ENCODE measurements around the gene ECE1.
A peak's percentile ranks its signal among the peaks of the same experiment; 100 is the strongest.

The ECE1 gene

GRCh38 chr1:21301794-21302440 lies 11.7 kb upstream of the ECE1 start:
- Histone ChIP-seq H3K18ac (ENCODE audit: low read length) (peak overlapping the region; percentile 5), H3K23ac (ENCODE audit: low read depth, low read length, poor library complexity) (no peak overlapping the region), H3K27ac (replicated peaks; ENCODE audit: low read length) (no peak overlapping the region), H4K91ac (ENCODE audit: low read depth, low read length, poor library complexity) (no peak overlapping the region), H2BK15ac (ENCODE audit: low read length) (no peak overlapping the region), H3K27me3 (ENCODE audit: control insufficient read depth in 3 of 3, insufficient read depth in 3 of 3, low read depth in 1 of 3, low read length in 3 of 3) (no peaks in the 10 kb centered on the region), H3K4me1 (ENCODE audit: control insufficient read depth in 2 of 2, insufficient read depth in 1 of 2, low read depth in 1 of 2, low read length in 2 of 2) (peaks cover 0 to 2% of the 10 kb centered on the region in 2 donors), H3K14ac (ENCODE audit: low read length) (no peak overlapping the region), H3K9me3 (replicated peaks in 1 of 2; ENCODE audit: control insufficient read depth in 2 of 2, insufficient read depth in 1 of 2, low read depth in 1 of 2, low read length in 2 of 2) (no peaks in the 10 kb centered on the region), H2BK120ac (ENCODE audit: low read depth, low read length) (no peak overlapping the region), H3K79me1 (ENCODE audit: low read depth, low read length) (no peaks in the 10 kb centered on the region), H3K4me2 (ENCODE audit: insufficient read depth, low read length, poor library complexity, severe bottlenecking) (no peak overlapping the region), H3K4ac (ENCODE audit: low read length) (no peak overlapping the region), H3K4me3 (ENCODE audit: low read length in 2 of 2) (no peak overlapping the region), H2AFZ (ENCODE audit: low read length) (no peak overlapping the region), H3K9ac (ENCODE audit: low read depth, low read length, poor library complexity) (no peak overlapping the region), H4K8ac (ENCODE audit: low read depth, low read length) (no peak overlapping the region), H2BK12ac (ENCODE audit: low read length) (no peak overlapping the region), H2BK5ac (ENCODE audit: low read length) (no peak overlapping the region), H2AK5ac (ENCODE audit: low read depth, low read length) (peak overlapping the region; percentile 24), H3K36me3 (replicated peaks in 1 of 2; ENCODE audit: control insufficient read depth in 2 of 2, insufficient read depth in 2 of 2, low read length in 2 of 2) (no peaks in the 10 kb centered on the region)
- no peak for DNase-seq (ENCODE audit: low spot score)
- no CpG with 5 or more reads among the region's 10 CpGs for WGBS, 2 donors (ENCODE audit: extremely low coverage in 2 of 2, insufficient read length in 2 of 2, insufficient replicate concordance in 1 of 2)

- H3K36me3 ChIP-seq (replicated peaks in 1 of 2; ENCODE audit: control insufficient read depth in 2 of 2, insufficient read depth in 2 of 2, low read length in 2 of 2), result no peaks in the 10 kb centered on the region
- H2BK15ac ChIP-seq (ENCODE audit: low read length), result no peak overlapping the region
- H3K23ac ChIP-seq (ENCODE audit: low read depth, low read length, poor library complexity), result no peak overlapping the region
- H4K91ac ChIP-seq (ENCODE audit: low read depth, low read length, poor library complexity), result no peak overlapping the region
- no peak overlapping the region for H3K14ac ChIP-seq (ENCODE audit: low read length)
- H2BK12ac ChIP-seq (ENCODE audit: low read length), result no peak overlapping the region
- H3K9me3 ChIP-seq (replicated peaks in 1 of 2; ENCODE audit: control insufficient read depth in 2 of 2, insufficient read depth in 1 of 2, low read depth in 1 of 2, low read length in 2 of 2), result no peaks in the 10 kb centered on the region
- H3K27ac ChIP-seq (replicated peaks; ENCODE audit: low read length), result no peak overlapping the region
- H3K18ac ChIP-seq (ENCODE audit: low read length), result no peak overlapping the region
- H3K4me1 ChIP-seq (ENCODE audit: control insufficient read depth in 2 of 2, insufficient read depth in 1 of 2, low read depth in 1 of 2, low read length in 2 of 2), result peaks cover 0 to 2% of the 10 kb centered on the region in 2 donors
- no peak overlapping the region for H2BK5ac ChIP-seq (ENCODE audit: low read length)
- no peak overlapping the region for H3K4me3 ChIP-seq (ENCODE audit: low read length in 2 of 2)
- H3K9ac ChIP-seq (ENCODE audit: low read depth, low read length, poor library complexity), result no peak overlapping the region
- H2AK5ac ChIP-seq (ENCODE audit: low read depth, low read length), result no peak overlapping the region
- H3K4me2 ChIP-seq (ENCODE audit: insufficient read depth, low read length, poor library complexity, severe bottlenecking), result no peak overlapping the region
- H3K27me3 ChIP-seq (ENCODE audit: control insufficient read depth in 3 of 3, insufficient read depth in 3 of 3, low read depth in 1 of 3, low read length in 3 of 3), result no peaks in the 10 kb centered on the region
- no peak overlapping the region for H2AFZ ChIP-seq (ENCODE audit: low read length)
- no peaks in the 10 kb centered on the region for H3K79me1 ChIP-seq (ENCODE audit: low read depth, low read length)
- no peak overlapping the region for H3K4ac ChIP-seq (ENCODE audit: low read length)
- DNase-seq (ENCODE audit: low spot score), result no peak
- no peak overlapping the region for H2BK120ac ChIP-seq (ENCODE audit: low read depth, low read length)
- H4K8ac ChIP-seq (ENCODE audit: low read depth, low read length), result no peak overlapping the region
Measured at GRCh38 chr1:21300774-21301173, 10.5 kb upstream of the ECE1 start.

DNA sequence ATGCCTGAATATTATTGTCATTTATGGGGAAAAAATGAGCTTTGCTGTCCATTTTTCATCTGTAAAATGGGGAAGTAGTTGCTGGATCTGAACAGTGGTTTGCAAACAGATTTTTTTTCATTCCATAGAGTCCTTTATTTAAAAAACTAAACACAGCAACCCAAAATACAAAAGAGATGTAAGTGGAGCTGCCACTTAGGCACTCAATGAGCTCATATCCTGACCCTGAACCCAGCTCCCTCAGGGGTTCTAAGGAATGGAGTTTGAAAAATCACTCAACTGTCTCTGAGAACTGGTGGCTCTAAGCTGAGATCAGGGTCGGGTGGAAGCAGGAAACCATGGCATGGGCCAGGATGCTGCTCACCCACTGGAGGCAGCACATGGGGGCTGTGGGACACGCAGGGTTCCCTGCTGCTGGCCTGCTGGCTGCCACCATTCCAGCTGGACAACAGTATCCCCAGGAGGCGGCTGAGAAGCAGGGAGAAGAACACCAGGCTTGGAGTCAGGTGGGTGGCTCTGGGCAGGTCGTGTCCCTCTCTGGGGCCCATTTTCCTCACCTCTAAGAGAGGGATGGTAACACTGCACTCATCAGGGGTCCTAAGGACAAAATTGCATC lies 9.6 kb upstream of the ECE1 start:
- Histone ChIP-seq H3K18ac (ENCODE audit: low read length) (peak overlapping the region; percentile 78), H3K23ac (ENCODE audit: low read depth, low read length, poor library complexity) (no peak overlapping the region), H3K79me1 (ENCODE audit: low read depth, low read length) (no peaks in the 10 kb centered on the region), H3K4me3 (ENCODE audit: low read length in 2 of 2) (no peak overlapping the region), H4K8ac (ENCODE audit: low read depth, low read length) (no peak overlapping the region), H3K4ac (ENCODE audit: low read length) (no peak overlapping the region), H3K9me3 (replicated peaks in 1 of 2; ENCODE audit: control insufficient read depth in 2 of 2, insufficient read depth in 1 of 2, low read depth in 1 of 2, low read length in 2 of 2) (no peaks in the 10 kb centered on the region), H2BK5ac (ENCODE audit: low read length) (no peak overlapping the region), H2BK15ac (ENCODE audit: low read length) (no peak overlapping the region), H2BK12ac (ENCODE audit: low read length) (no peak overlapping the region), H3K9ac (ENCODE audit: low read depth, low read length, poor library complexity) (no peak overlapping the region), H3K14ac (ENCODE audit: low read length) (no peak overlapping the region), H3K27me3 (ENCODE audit: control insufficient read depth in 3 of 3, insufficient read depth in 3 of 3, low read depth in 1 of 3, low read length in 3 of 3) (no peaks in the 10 kb centered on the region), H2AK5ac (ENCODE audit: low read depth, low read length) (no peak overlapping the region), H4K91ac (ENCODE audit: low read depth, low read length, poor library complexity) (no peak overlapping the region), H2BK120ac (ENCODE audit: low read depth, low read length) (no peak overlapping the region), H3K4me1 (ENCODE audit: control insufficient read depth in 2 of 2, insufficient read depth in 1 of 2, low read depth in 1 of 2, low read length in 2 of 2) (no peaks in the 10 kb centered on the region), H3K27ac (replicated peaks; ENCODE audit: low read length) (no peak overlapping the region), H2AFZ (ENCODE audit: low read length) (no peak overlapping the region), H3K4me2 (ENCODE audit: insufficient read depth, low read length, poor library complexity, severe bottlenecking) (no peak overlapping the region), H3K36me3 (replicated peaks in 1 of 2; ENCODE audit: control insufficient read depth in 2 of 2, insufficient read depth in 2 of 2, low read length in 2 of 2) (no peaks in the 10 kb centered on the region)
- DNase-seq (ENCODE audit: low spot score), result no peak
- no CpG with 5 or more reads among the region's 4 CpGs for WGBS, 2 donors (ENCODE audit: extremely low coverage in 2 of 2, insufficient read length in 2 of 2, insufficient replicate concordance in 1 of 2)

DNA sequence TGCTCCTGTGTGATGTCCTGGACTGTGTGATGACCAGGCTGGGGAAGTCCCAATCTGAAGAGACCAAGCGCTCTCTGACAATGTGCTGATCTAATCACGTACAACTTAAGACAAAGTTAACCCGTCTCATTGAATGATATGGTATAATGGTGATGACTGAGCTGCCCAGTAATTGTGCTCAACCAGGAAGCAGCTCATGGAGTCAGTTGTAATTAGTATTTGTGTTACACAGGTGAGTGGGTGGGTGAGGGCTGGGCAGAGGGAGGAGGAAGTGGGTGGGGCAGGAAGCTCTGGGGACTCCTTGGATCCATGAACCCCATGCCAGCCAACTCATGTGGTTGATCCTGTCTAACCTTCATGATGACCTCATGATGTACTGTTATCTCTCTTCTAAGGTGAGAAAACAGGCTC lies 8.7 kb upstream of the ECE1 start:
- Histone ChIP-seq H3K4ac (ENCODE audit: low read length) (no peak overlapping the region), H3K23ac (ENCODE audit: low read depth, low read length, poor library complexity) (no peak overlapping the region), H2AFZ (ENCODE audit: low read length) (no peak overlapping the region), H3K4me2 (ENCODE audit: insufficient read depth, low read length, poor library complexity, severe bottlenecking) (no peak overlapping the region), H2BK5ac (ENCODE audit: low read length) (no peak overlapping the region), H3K4me3 (ENCODE audit: low read length in 2 of 2) (no peak overlapping the region), H2BK12ac (ENCODE audit: low read length) (no peak overlapping the region), H3K9ac (ENCODE audit: low read depth, low read length, poor library complexity) (no peak overlapping the region), H3K4me1 (ENCODE audit: control insufficient read depth in 2 of 2, insufficient read depth in 1 of 2, low read depth in 1 of 2, low read length in 2 of 2) (peaks cover under 1 to 2% of the 10 kb centered on the region in 2 donors), H2BK15ac (ENCODE audit: low read length) (no peak overlapping the region), H3K27ac (replicated peaks; ENCODE audit: low read length) (no peak overlapping the region), H2BK120ac (ENCODE audit: low read depth, low read length) (no peak overlapping the region), H3K18ac (ENCODE audit: low read length) (no peak overlapping the region), H3K14ac (ENCODE audit: low read length) (no peak overlapping the region), H3K27me3 (ENCODE audit: control insufficient read depth in 3 of 3, insufficient read depth in 3 of 3, low read depth in 1 of 3, low read length in 3 of 3) (no peaks in the 10 kb centered on the region), H2AK5ac (ENCODE audit: low read depth, low read length) (no peak overlapping the region), H3K9me3 (replicated peaks in 1 of 2; ENCODE audit: control insufficient read depth in 2 of 2, insufficient read depth in 1 of 2, low read depth in 1 of 2, low read length in 2 of 2) (no peaks in the 10 kb centered on the region), H3K79me1 (ENCODE audit: low read depth, low read length) (no peaks in the 10 kb centered on the region), H4K91ac (ENCODE audit: low read depth, low read length, poor library complexity) (no peak overlapping the region), H3K36me3 (replicated peaks in 1 of 2; ENCODE audit: control insufficient read depth in 2 of 2, insufficient read depth in 2 of 2, low read length in 2 of 2) (no peaks in the 10 kb centered on the region), H4K8ac (ENCODE audit: low read depth, low read length) (no peak overlapping the region)
- DNase-seq (ENCODE audit: low spot score), result no peak
- no CpG with 5 or more reads among the region's 3 CpGs for WGBS, 2 donors (ENCODE audit: extremely low coverage in 2 of 2, insufficient read length in 2 of 2, insufficient replicate concordance in 1 of 2)

All from neuronal stem cell (in vitro differentiated cells).